CMK (cell line): ENCODE measurements around the gene OCA2.
"Not testable (repeated sequence)": the region's sequence is repeated elsewhere in the genome, so short reads cannot be mapped to it uniquely, and the experiment has no call there.

ENCODE experiments used
- DNase-seq: peaks from one replicate; pipeline ENCODE4 v3.0.0-alpha.2; 2010; ENCODE audit warnings: low read depth

OCA2 gene

GRCh38 chr15:27993996-27994780, 104.9 kb downstream of the OCA2 start:
- no peak for DNase-seq

GRCh38 chr15:27993544-27993943, 105.6 kb downstream of the OCA2 start:
- DNase-seq, result no peak

- DNase-seq, result no peak
These were observed 108.3 kb downstream of the OCA2 start for GRCh38 chr15:27990521-27991515.

GRCh38 chr15:27989838-27990237, 109.3 kb downstream of the OCA2 start:
- DNase-seq, result no peak

- DNase-seq, result no peak
These were observed 109.7 kb downstream of the OCA2 start for GRCh38 chr15:27989427-27989826.

- no peak for DNase-seq
These were observed 114.0 kb downstream of the OCA2 start for GRCh38 chr15:27985099-27985498.

GRCh38 chr15:27983496-27983895, 115.6 kb downstream of the OCA2 start:
- no peak for DNase-seq

- DNase-seq, result no peak
These were observed 121.4 kb downstream of the OCA2 start for GRCh38 chr15:27977696-27978095.

- peak; percentile 3 for DNase-seq
These were observed 125.2 kb downstream of the OCA2 start for GRCh38 chr15:27973886-27974285.

GRCh38 chr15:27970661-27971392, 128.3 kb downstream of the OCA2 start:
- DNase-seq, result no peak

- DNase-seq, result no peak
These were observed 131.6 kb downstream of the OCA2 start for GRCh38 chr15:27967541-27967940.

GRCh38 chr15:27965546-27965945, 133.6 kb downstream of the OCA2 start:
- DNase-seq, result no peak

- no peak for DNase-seq
These were observed 137.3 kb downstream of the OCA2 start for GRCh38 chr15:27961801-27962200.

GRCh38 chr15:27958911-27959578, 140.1 kb downstream of the OCA2 start:
- DNase-seq, result no peak

GRCh38 chr15:27956285-27956684, 142.8 kb downstream of the OCA2 start:
- no peak for DNase-seq

GRCh38 chr15:27955087-27955486, 144.0 kb downstream of the OCA2 start:
- no peak for DNase-seq

- DNase-seq, result not testable (repeated sequence)
These were observed 146.5 kb downstream of the OCA2 start for GRCh38 chr15:27952593-27952992.

GRCh38 chr15:27951191-27951890, 147.8 kb downstream of the OCA2 start:
- no peak for DNase-seq

GRCh38 chr15:27949089-27949488, 150.0 kb downstream of the OCA2 start:
- DNase-seq, result no peak

GRCh38 chr15:27939246-27939645, 159.9 kb downstream of the OCA2 start:
- DNase-seq, result no peak

GRCh38 chr15:27937851-27938250, 161.3 kb downstream of the OCA2 start:
- DNase-seq, result no peak
